HL-60 (cell line): ENCODE data around the gene DENND10.

ENCODE experiments used
- POLR2AphosphoS5 ChIP-seq: IDR thresholded peaks from 2 replicates; pipeline ENCODE4 v1.6.1; 2012; ENCODE audit warnings: low read depth
- TF ChIP-seq, protein P1 (sequence below): IDR thresholded peaks from one replicate; pipeline ENCODE4 v1.5.1; 2011; ENCODE audit warnings: low read length, control low read depth, inconsistent platforms; ENCODE audit not compliant: insufficient read depth

DNA sequence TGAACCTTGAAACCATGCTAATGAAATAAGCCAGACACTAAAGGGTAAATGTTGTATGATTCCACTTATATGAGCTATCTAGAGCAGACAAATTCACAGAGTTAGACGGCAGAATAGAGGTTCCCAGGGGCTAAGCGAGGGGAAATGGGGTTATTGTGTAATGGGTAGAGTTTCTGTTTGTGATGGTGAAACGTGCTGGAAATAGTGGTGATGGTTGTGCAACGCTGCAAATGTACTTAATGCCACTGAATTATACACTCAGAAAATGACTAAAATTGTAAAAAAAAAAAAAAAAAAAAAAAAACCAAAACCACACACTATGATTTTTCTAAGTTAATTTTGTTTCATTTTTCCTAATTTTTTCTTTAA, 31.6 kb downstream of the DENND10 start:
- TF ChIP-seq, protein P1, sequence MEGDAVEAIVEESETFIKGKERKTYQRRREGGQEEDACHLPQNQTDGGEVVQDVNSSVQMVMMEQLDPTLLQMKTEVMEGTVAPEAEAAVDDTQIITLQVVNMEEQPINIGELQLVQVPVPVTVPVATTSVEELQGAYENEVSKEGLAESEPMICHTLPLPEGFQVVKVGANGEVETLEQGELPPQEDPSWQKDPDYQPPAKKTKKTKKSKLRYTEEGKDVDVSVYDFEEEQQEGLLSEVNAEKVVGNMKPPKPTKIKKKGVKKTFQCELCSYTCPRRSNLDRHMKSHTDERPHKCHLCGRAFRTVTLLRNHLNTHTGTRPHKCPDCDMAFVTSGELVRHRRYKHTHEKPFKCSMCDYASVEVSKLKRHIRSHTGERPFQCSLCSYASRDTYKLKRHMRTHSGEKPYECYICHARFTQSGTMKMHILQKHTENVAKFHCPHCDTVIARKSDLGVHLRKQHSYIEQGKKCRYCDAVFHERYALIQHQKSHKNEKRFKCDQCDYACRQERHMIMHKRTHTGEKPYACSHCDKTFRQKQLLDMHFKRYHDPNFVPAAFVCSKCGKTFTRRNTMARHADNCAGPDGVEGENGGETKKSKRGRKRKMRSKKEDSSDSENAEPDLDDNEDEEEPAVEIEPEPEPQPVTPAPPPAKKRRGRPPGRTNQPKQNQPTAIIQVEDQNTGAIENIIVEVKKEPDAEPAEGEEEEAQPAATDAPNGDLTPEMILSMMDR, result no peak
- TF ChIP-seq POLR2AphosphoS5, result peak; percentile 89
